OCI-LY7 (cell line): ENCODE results near the gene MCRIP1. TPM values are rescaled to one million over a fixed set of nuclear protein-coding genes. Genes with fewer than 3 reads are reported as not detected.

ENCODE experiments used
- BruUV-seq: library from RNA; stranded (reverse); fragments of 400-500 nt; replicated peaks from 2 replicates; lab custom pipeline; 2021; lab: Mats Ljungman, UMichigan
- CTCF ChIA-PET: fragments of 300-600 bp; sonication (Branson Sonifier 250); formaldehyde crosslinking; loops from one replicate; lab custom pipeline; 2022; ENCODE audit warnings: antibody characterized with exemption; ENCODE audit not compliant: unreplicated experiment; lab: Charles Lee
- POLR2A ChIA-PET: fragments of 300-600 bp; sonication (Branson Sonifier 250); formaldehyde crosslinking; loops from one replicate; lab custom pipeline; 2022; ENCODE audit warnings: antibody characterized with exemption; lab: Charles Lee
- DNase-seq: peaks from one replicate; pipeline ENCODE4 v3.0.0-alpha.2; 2015; ENCODE audit warnings: low spot score
- H2AFZ ChIP-seq: fragments of 200-600 bp; sonication (generic), shearing (Covaris generic); 2 replicates; pipeline ENCODE4 v1.6.1; 2014; ENCODE audit warnings: mild to moderate bottlenecking, antibody characterized with exemption, low read length, moderate library complexity
- H3K27ac ChIP-seq: fragments of 200-600 bp; sonication (generic); 2 replicates; pipeline ENCODE4 v1.5.1; 2014; ENCODE audit warnings: mixed run types, low read depth, mild to moderate bottlenecking, moderate library complexity, low read length, inconsistent platforms; ENCODE audit not compliant: poor library complexity, severe bottlenecking
- H3K36me3 ChIP-seq: fragments of 200-600 bp; sonication (generic); 2 replicates; pipeline ENCODE4 v1.6.1; 2014; ENCODE audit warnings: mild to moderate bottlenecking, antibody characterized with exemption, low read length, moderate library complexity, mixed read lengths; ENCODE audit not compliant: insufficient read depth
- H3K4me1 ChIP-seq: fragments of 200-600 bp; sonication (generic); 2 replicates; pipeline ENCODE4 v1.5.1; 2014; ENCODE audit warnings: mild to moderate bottlenecking, low read length; ENCODE audit not compliant: insufficient read depth, poor library complexity, severe bottlenecking
- H3K4me2 ChIP-seq: fragments of 200-600 bp; sonication (generic); 2 replicates; pipeline ENCODE4 v1.6.1; 2014; ENCODE audit warnings: mild to moderate bottlenecking, low read length
- H3K4me3 ChIP-seq: fragments of 200-600 bp; sonication (generic); 2 replicates; pipeline ENCODE4 v1.5.1; 2014; ENCODE audit warnings: mild to moderate bottlenecking, low read depth, low read length; ENCODE audit not compliant: poor library complexity, severe bottlenecking
- H3K79me2 ChIP-seq: fragments of 200-600 bp; sonication (generic); 2 replicates; pipeline ENCODE4 v1.6.1; 2016; ENCODE audit warnings: low read depth, mild to moderate bottlenecking, low read length, moderate library complexity, mixed read lengths; ENCODE audit not compliant: insufficient read depth
- H3K9me2 ChIP-seq: fragments of 200-600 bp; sonication (generic); 2 replicates; pipeline ENCODE4 v1.6.1; 2016; ENCODE audit warnings: mild to moderate bottlenecking, low read length, mixed read lengths; ENCODE audit not compliant: insufficient read depth
- H3K9me3 ChIP-seq: fragments of 200-600 bp; sonication (generic); 2 replicates; pipeline ENCODE4 v1.6.1; 2014; ENCODE audit warnings: mild to moderate bottlenecking, mixed run types, low read length, mixed read lengths
- H4K20me1 ChIP-seq: fragments of 200-600 bp; sonication (generic); 2 replicates; pipeline ENCODE4 v1.6.1; 2014; ENCODE audit warnings: mild to moderate bottlenecking, antibody characterized with exemption, low read length, moderate library complexity, mixed read lengths; ENCODE audit not compliant: insufficient read depth
- EZH2phosphoT487 ChIP-seq: fragments of 200-600 bp; sonication (generic); IDR thresholded peaks from 2 replicates; pipeline ENCODE4 v1.6.1; 2018; ENCODE audit warnings: low read depth, borderline replicate concordance, mild to moderate bottlenecking, mixed run types, antibody characterized with exemption, low read length, moderate library complexity, mixed read lengths
- intact Hi-C: fragments of 100-400 bp; cut with micrococcal nuclease; formaldehyde crosslinking; loops from one replicate; pipeline ENCODE4 v1.10.0; 2022; ENCODE audit not compliant: unreplicated experiment
- total RNA-seq, 2 experiments: library from RNA; depleted of rRNA in 1 of 2; stranded (reverse); fragments of >200 nt in 1 of 2; shearing (Covaris generic) in 1 of 2; gene quantifications; 2 replicates each; pipeline ENCODE4 v1.2.3, GENCODE V29; 2014 to 2022
- TF ChIP-seq, protein P1 (sequence below): fragments of 200-600 bp; sonication (generic); conservative IDR thresholded peaks from 2 replicates; pipeline ENCODE4 v1.5.1; 2014; ENCODE audit warnings: mild to moderate bottlenecking, antibody characterized with exemption, low read length, moderate library complexity, mixed read lengths

The MCRIP1 gene
- total RNA-seq, 2 experiments from 2014 or later, result 170 to 288 TPM

DNA sequence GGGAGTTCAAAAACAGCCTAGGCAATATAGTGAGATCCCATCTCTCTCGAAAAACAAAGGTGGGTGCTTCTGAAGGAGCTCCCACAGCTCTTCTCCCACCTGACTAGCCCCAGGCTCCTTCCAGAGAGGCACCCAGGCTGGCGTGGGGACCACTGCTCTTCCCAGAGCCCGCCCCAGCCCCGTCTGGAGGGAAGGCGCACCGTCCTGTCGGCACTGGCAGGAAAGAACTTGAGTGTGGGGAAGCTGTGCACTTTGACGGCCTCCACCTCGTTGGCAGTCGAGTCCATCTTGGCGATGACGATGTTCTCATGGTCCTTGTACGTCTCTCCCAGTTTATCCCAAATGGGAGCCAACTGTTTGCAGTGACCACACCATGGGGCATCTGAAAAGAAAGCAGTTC, 12.3 kb upstream of the MCRIP1 start:
- no peak overlapping the region for H3K4me2 ChIP-seq
- no peak overlapping the region for H2AFZ ChIP-seq
- intact Hi-C loops, result no loop called here
- no peaks in the 10 kb centered on the region for H3K79me2 ChIP-seq
- H3K9me3 ChIP-seq, result no peaks in the 10 kb centered on the region
- ChIA-PET POLR2A (no interaction called here), CTCF (no interaction called here)
- H3K4me1 ChIP-seq, result no peaks in the 10 kb centered on the region
- H4K20me1 ChIP-seq, result no peaks in the 10 kb centered on the region
- no peak overlapping the region for H3K27ac ChIP-seq
- TF ChIP-seq EZH2phosphoT487, result no peak
- TF ChIP-seq, protein P1, sequence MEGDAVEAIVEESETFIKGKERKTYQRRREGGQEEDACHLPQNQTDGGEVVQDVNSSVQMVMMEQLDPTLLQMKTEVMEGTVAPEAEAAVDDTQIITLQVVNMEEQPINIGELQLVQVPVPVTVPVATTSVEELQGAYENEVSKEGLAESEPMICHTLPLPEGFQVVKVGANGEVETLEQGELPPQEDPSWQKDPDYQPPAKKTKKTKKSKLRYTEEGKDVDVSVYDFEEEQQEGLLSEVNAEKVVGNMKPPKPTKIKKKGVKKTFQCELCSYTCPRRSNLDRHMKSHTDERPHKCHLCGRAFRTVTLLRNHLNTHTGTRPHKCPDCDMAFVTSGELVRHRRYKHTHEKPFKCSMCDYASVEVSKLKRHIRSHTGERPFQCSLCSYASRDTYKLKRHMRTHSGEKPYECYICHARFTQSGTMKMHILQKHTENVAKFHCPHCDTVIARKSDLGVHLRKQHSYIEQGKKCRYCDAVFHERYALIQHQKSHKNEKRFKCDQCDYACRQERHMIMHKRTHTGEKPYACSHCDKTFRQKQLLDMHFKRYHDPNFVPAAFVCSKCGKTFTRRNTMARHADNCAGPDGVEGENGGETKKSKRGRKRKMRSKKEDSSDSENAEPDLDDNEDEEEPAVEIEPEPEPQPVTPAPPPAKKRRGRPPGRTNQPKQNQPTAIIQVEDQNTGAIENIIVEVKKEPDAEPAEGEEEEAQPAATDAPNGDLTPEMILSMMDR, result no peak
- no peak overlapping the region for H3K4me3 ChIP-seq
- BruUV-seq, result no TSS peak
- H3K9me2 ChIP-seq, result no peaks in the 10 kb centered on the region
- H3K36me3 ChIP-seq, result peaks cover 73% of the 10 kb centered on the region
- DNase-seq, result no peak

DNA sequence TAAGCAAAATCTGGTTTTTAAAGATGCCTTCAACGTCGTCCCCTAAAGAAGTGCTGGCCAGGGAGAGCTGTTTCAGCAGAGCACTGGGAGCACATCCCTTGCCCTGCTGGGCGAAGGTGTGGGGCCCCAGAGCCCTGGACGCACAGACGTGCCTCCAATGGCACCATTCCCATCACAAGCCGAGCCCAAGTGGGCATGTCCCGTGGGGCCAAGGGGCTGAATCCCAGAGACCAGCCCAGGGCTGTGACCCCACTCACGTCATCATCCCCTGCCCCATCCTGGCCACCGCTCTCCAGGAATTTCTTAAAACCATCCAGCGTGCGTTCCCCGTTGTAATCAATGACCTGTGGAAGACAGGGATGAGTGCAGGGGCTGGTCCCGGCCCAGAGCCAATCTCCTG, 11.8 kb upstream of the MCRIP1 start:
- CTCF ChIA-PET, result no interaction called here
- DNase-seq, result no peak
- Histone ChIP-seq H3K4me3 (no peak overlapping the region), H3K79me2 (no peaks in the 10 kb centered on the region), H3K9me3 (no peaks in the 10 kb centered on the region), H2AFZ (no peak overlapping the region), H4K20me1 (no peaks in the 10 kb centered on the region), H3K36me3 (peaks cover 68% of the 10 kb centered on the region), H3K9me2 (no peaks in the 10 kb centered on the region), H3K27ac (no peak overlapping the region), H3K4me1 (no peaks in the 10 kb centered on the region), H3K4me2 (no peak overlapping the region)
- TF ChIP-seq, protein P1, result no peak
- TF ChIP-seq EZH2phosphoT487, result no peak
- intact Hi-C loops, result no loop called here
- no TSS peak for BruUV-seq
- POLR2A ChIA-PET, result no interaction called here

DNA sequence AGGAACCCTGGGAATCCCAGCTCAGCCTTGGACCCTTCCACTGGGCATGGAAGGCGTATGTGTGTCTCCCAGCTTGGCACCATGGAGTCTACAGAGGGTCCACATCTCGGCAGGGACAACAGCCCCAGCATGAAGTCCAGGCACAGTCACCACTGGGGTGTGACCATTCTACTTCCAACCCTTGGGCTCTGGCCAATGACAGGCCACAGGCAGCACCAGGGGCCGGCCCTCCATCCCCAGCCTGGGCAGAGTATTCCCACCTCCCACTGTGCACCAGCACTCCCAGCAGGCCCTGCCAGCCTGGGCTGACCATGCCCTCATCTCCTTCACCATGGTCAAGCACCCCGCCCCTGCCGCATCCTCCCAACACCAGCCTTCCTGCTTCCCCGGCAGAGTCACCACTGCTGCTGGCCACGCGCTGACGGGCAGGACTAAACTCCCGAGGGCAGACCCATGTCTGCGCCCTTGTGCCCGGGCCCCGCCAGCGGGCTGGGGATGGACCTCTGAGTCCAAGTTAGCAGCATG, 11.3 kb upstream of the MCRIP1 start:
- H4K20me1 ChIP-seq, result no peaks in the 10 kb centered on the region
- no peak overlapping the region for H3K4me2 ChIP-seq
- no peak for DNase-seq
- TF ChIP-seq, protein P1, result no peak
- no peak for TF ChIP-seq EZH2phosphoT487
- H3K79me2 ChIP-seq, result no peaks in the 10 kb centered on the region
- ChIA-PET POLR2A (no interaction called here), CTCF (interaction anchor here (0.6 kb wide), 1 partner anchor 15 kb away, joined by 3 read pairs; no protein-coding TSS in a partner anchor)
- H3K9me3 ChIP-seq, result no peaks in the 10 kb centered on the region
- H3K9me2 ChIP-seq, result no peaks in the 10 kb centered on the region
- intact Hi-C loops, result no loop called here
- no TSS peak for BruUV-seq
- H3K4me3 ChIP-seq, result no peak overlapping the region
- H3K4me1 ChIP-seq, result no peaks in the 10 kb centered on the region
- H3K27ac ChIP-seq, result no peak overlapping the region
- H3K36me3 ChIP-seq, result peaks cover 66% of the 10 kb centered on the region
- no peak overlapping the region for H2AFZ ChIP-seq
